ENCODE measurements around the gene MFSD12.
"Not testable (repeated sequence)": the region's sequence is repeated elsewhere in the genome, so short reads cannot be mapped to it uniquely, and the experiment has no call there.

The MFSD12 gene

DNA sequence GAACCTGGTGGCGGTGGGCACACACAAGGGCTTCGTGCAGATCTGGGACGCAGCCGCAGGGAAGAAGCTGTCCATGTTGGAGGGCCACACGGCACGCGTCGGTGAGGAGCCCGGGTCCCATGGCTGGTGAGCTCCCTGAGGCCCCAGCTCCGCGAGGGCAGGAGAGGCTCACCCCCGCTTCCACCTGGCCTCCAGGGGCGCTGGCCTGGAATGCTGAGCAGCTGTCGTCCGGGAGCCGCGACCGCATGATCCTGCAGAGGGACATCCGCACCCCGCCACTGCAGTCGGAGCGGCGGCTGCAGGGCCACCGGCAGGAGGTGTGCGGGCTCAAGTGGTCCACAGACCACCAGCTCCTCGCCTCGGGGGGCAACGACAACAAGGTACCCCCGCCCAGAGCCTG is 25.7 kb downstream of the MFSD12 start:
- no peaks in the 10 kb centered on the region for H3K79me2 ChIP-seq (ENCODE audit: low read length)
- no peaks in the 10 kb centered on the region for H3F3A ChIP-seq (ENCODE audit: insufficient read depth, low read length)
- no peaks in the 10 kb centered on the region for H3K9me3 ChIP-seq (replicated peaks; ENCODE audit: insufficient read depth, low read length)
- no peaks in the 10 kb centered on the region for H4K20me1 ChIP-seq (ENCODE audit: insufficient read depth, low read length)
- H3K4me2 ChIP-seq (ENCODE audit: low read depth, low read length) = no peak overlapping the region
- DNase-seq = no peak
- no peaks in the 10 kb centered on the region for H3K4me1 ChIP-seq (ENCODE audit: low read length)
- H3K27ac ChIP-seq (ENCODE audit: low read length) = no peak overlapping the region
- TF ChIP-seq EZH2 (optimal IDR thresholded peaks at IDR 0.05; ENCODE audit: low read depth, low read length) (no peak), EZH2phosphoT487 (IDR thresholded peaks at IDR 0.05; ENCODE audit: low read length) (no peak)
- TF ChIP-seq, protein P1, sequence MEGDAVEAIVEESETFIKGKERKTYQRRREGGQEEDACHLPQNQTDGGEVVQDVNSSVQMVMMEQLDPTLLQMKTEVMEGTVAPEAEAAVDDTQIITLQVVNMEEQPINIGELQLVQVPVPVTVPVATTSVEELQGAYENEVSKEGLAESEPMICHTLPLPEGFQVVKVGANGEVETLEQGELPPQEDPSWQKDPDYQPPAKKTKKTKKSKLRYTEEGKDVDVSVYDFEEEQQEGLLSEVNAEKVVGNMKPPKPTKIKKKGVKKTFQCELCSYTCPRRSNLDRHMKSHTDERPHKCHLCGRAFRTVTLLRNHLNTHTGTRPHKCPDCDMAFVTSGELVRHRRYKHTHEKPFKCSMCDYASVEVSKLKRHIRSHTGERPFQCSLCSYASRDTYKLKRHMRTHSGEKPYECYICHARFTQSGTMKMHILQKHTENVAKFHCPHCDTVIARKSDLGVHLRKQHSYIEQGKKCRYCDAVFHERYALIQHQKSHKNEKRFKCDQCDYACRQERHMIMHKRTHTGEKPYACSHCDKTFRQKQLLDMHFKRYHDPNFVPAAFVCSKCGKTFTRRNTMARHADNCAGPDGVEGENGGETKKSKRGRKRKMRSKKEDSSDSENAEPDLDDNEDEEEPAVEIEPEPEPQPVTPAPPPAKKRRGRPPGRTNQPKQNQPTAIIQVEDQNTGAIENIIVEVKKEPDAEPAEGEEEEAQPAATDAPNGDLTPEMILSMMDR (IDR thresholded peaks at IDR 0.05; ENCODE audit: low read length) = no peak
- no peaks in the 10 kb centered on the region for H3K27me3 ChIP-seq (replicated peaks; ENCODE audit: insufficient read depth, low read length)
- no peaks in the 10 kb centered on the region for H3K9me2 ChIP-seq (replicated peaks; ENCODE audit: insufficient read depth, low read length)
- no peak overlapping the region for H2AFZ ChIP-seq (ENCODE audit: low read length)
- H3K4me3 ChIP-seq (ENCODE audit: low read length) = no peak overlapping the region
- no peak overlapping the region for H3K9ac ChIP-seq (ENCODE audit: low read length)
- no peaks in the 10 kb centered on the region for H3K36me3 ChIP-seq (replicated peaks; ENCODE audit: insufficient read depth, low read length)

DNA sequence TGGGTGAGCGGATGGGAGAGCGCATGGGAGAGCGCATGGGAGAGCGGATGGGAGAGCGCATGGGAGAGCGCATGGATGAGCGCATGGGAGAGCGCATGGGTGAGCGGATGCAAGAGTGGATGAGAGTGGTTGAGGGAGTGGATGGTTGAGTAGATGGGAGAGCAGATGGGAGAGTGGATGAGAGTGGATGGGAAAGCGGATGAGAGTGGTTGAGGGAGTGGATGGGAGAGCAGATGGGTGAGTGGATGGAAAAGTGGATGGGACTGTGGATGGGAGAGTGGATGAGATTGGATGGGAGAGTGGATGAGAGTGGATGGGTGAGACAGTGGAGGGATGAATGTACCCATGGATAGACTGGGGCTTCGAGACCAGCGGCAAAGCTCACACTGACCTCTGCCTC is 27.0 kb downstream of the MFSD12 start:
- no peaks in the 10 kb centered on the region for H3K27me3 ChIP-seq (replicated peaks; ENCODE audit: insufficient read depth, low read length)
- H3K9me2 ChIP-seq (replicated peaks; ENCODE audit: insufficient read depth, low read length) = no peaks in the 10 kb centered on the region
- H3K27ac ChIP-seq (ENCODE audit: low read length) = no peak overlapping the region
- H3K9me3 ChIP-seq (replicated peaks; ENCODE audit: insufficient read depth, low read length) = no peaks in the 10 kb centered on the region
- H4K20me1 ChIP-seq (ENCODE audit: insufficient read depth, low read length) = no peaks in the 10 kb centered on the region
- DNase-seq = no peak
- TF ChIP-seq, protein P1 (IDR thresholded peaks at IDR 0.05; ENCODE audit: low read length) = no peak
- TF ChIP-seq EZH2phosphoT487 (IDR thresholded peaks at IDR 0.05; ENCODE audit: low read length) (no peak), EZH2 (optimal IDR thresholded peaks at IDR 0.05; ENCODE audit: low read depth, low read length) (no peak)
- no peak overlapping the region for H3K4me3 ChIP-seq (ENCODE audit: low read length)
- H3K36me3 ChIP-seq (replicated peaks; ENCODE audit: insufficient read depth, low read length) = no peaks in the 10 kb centered on the region
- no peaks in the 10 kb centered on the region for H3K4me1 ChIP-seq (ENCODE audit: low read length)
- no peak overlapping the region for H2AFZ ChIP-seq (ENCODE audit: low read length)
- H3K4me2 ChIP-seq (ENCODE audit: low read depth, low read length) = no peak overlapping the region
- no peaks in the 10 kb centered on the region for H3K79me2 ChIP-seq (ENCODE audit: low read length)
- no peaks in the 10 kb centered on the region for H3F3A ChIP-seq (ENCODE audit: insufficient read depth, low read length)
- H3K9ac ChIP-seq (ENCODE audit: low read length) = no peak overlapping the region

DNA sequence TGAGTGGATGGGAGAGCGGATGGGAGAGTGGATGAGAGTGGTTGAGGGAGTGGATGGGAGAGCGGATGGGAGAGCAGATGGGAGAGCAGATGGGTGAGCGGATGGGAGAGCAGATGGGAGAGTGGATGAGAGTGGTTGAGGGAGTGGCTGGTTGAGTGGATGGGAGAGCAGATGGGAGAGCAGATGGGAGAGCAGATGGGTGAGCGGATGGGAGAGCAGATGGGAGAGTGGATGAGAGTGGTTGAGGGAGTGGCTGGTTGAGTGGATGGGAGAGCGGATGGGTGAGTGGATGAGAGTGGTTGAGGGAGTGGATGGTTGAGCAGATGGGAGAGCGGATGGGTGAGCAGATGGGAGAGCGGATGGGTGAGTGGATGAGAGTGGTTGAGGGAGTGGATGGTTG is 28.1 kb downstream of the MFSD12 start:
- not testable (repeated sequence) for H3K27ac ChIP-seq (ENCODE audit: low read length); H3K27me3 ChIP-seq (replicated peaks; ENCODE audit: insufficient read depth, low read length); H3K9me3 ChIP-seq (replicated peaks; ENCODE audit: insufficient read depth, low read length); DNase-seq; H3K4me1 ChIP-seq (ENCODE audit: low read length); H3F3A ChIP-seq (ENCODE audit: insufficient read depth, low read length); H4K20me1 ChIP-seq (ENCODE audit: insufficient read depth, low read length); H3K79me2 ChIP-seq (ENCODE audit: low read length); H3K9me2 ChIP-seq (replicated peaks; ENCODE audit: insufficient read depth, low read length); H3K4me2 ChIP-seq (ENCODE audit: low read depth, low read length); H3K4me3 ChIP-seq (ENCODE audit: low read length); H2AFZ ChIP-seq (ENCODE audit: low read length); H3K9ac ChIP-seq (ENCODE audit: low read length); H3K36me3 ChIP-seq (replicated peaks; ENCODE audit: insufficient read depth, low read length)

DNA sequence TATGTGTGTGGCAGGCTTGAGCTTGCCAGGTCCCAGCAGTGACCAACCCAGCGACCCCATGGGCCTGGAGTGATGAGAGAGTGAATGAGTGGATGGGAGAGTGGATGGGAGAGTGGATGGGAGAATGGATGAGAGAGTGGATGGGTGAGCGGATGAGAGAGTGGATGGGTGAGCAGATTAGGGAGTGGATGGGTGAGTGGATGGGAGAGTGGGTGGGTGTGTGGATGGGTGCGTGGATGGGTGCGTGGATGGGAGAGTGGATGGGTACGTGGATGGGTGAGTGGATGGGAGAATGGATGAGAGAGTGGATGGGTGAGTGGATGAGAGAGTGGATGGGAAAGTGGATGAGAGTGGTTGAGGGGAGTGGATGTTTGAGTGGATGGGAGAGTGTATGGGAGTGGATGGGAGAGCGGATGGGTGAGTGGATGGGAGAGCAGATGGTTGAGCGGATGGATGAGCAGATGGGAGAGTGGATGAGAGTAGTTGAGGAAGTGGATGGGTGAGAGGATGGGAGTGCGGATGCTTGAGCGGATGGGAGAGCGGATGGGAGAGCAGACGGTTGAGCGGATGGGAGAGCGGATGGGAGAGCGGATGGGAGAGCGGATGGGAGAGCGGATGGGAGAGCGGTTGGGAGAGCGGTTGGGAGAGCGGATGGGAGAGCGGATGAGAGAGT is 28.7 kb downstream of the MFSD12 start:
- Histone ChIP-seq H3K9me3 (replicated peaks; ENCODE audit: insufficient read depth, low read length) (no peaks in the 10 kb centered on the region), H3K9me2 (replicated peaks; ENCODE audit: insufficient read depth, low read length) (no peaks in the 10 kb centered on the region), H4K20me1 (ENCODE audit: insufficient read depth, low read length) (no peaks in the 10 kb centered on the region), H3K9ac (ENCODE audit: low read length) (no peak overlapping the region), H3K79me2 (ENCODE audit: low read length) (no peaks in the 10 kb centered on the region), H3K4me3 (ENCODE audit: low read length) (no peak overlapping the region), H3K36me3 (replicated peaks; ENCODE audit: insufficient read depth, low read length) (no peaks in the 10 kb centered on the region), H3K27ac (ENCODE audit: low read length) (no peak overlapping the region), H3K4me1 (ENCODE audit: low read length) (no peaks in the 10 kb centered on the region), H3F3A (ENCODE audit: insufficient read depth, low read length) (no peaks in the 10 kb centered on the region), H3K27me3 (replicated peaks; ENCODE audit: insufficient read depth, low read length) (no peaks in the 10 kb centered on the region), H3K4me2 (ENCODE audit: low read depth, low read length) (no peak overlapping the region), H2AFZ (ENCODE audit: low read length) (no peak overlapping the region)
- no peak for DNase-seq
- no peak for TF ChIP-seq EZH2phosphoT487 (IDR thresholded peaks at IDR 0.05; ENCODE audit: low read length)
- TF ChIP-seq EZH2 (optimal IDR thresholded peaks at IDR 0.05; ENCODE audit: low read depth, low read length) = no peak
- TF ChIP-seq, protein P1 (IDR thresholded peaks at IDR 0.05; ENCODE audit: low read length) = no peak

Data from MM.1S (cell line).